Brain microvascular endothelial cell (primary cell): ENCODE results near the gene CELF1.

ENCODE experiments used
- DNase-seq: peaks from one replicate; pipeline ENCODE4 v3.0.0-alpha.2; 2020
- H3K27ac ChIP-seq: fragments of 250-450 bp; sonication (Bioruptor Pico); 2 replicates; pipeline ENCODE4 v1.5.1; 2020; ENCODE audit warnings: mild to moderate bottlenecking, moderate library complexity
- H3K27me3 ChIP-seq: fragments of 250-450 bp; sonication (Bioruptor Pico); replicated peaks from 2 replicates; pipeline ENCODE4 v1.5.1; 2020; ENCODE audit warnings: mild to moderate bottlenecking
- H3K36me3 ChIP-seq: fragments of 250-450 bp; sonication (Bioruptor Pico); replicated peaks from 2 replicates; pipeline ENCODE4 v1.5.1; 2020; ENCODE audit warnings: mild to moderate bottlenecking
- H3K4me3 ChIP-seq: 2 replicates; pipeline ENCODE4 v1.5.1; 2011; ENCODE audit warnings: low read depth, mild to moderate bottlenecking, control low read depth, low read length, moderate library complexity
- CTCF ChIP-seq: IDR thresholded peaks from 2 replicates; pipeline ENCODE4 v1.5.1; 2011; ENCODE audit warnings: low read depth, mild to moderate bottlenecking, moderate library complexity, low read length, control low read depth, inconsistent platforms; ENCODE audit errors: missing control alignments
- in situ Hi-C: cut with HindIII; loops from 2 replicates; pipeline ENCODE4 v1.10.0; 2017; ENCODE audit warnings: low sequenced_read_pairs, low pct_ligation_motif_present

CELF1 gene

GRCh38 chr11:47478651-47479329, 74.1 kb downstream of the CELF1 start:
- DNase-seq, result no peak
- no peak for TF ChIP-seq CTCF
- no peak overlapping the region for H3K27ac ChIP-seq
- no peaks in the 10 kb centered on the region for H3K27me3 ChIP-seq
- in situ Hi-C loops, result no loop called here
- no peak overlapping the region for H3K4me3 ChIP-seq
- peaks cover 73% of the 10 kb centered on the region for H3K36me3 ChIP-seq

DNA sequence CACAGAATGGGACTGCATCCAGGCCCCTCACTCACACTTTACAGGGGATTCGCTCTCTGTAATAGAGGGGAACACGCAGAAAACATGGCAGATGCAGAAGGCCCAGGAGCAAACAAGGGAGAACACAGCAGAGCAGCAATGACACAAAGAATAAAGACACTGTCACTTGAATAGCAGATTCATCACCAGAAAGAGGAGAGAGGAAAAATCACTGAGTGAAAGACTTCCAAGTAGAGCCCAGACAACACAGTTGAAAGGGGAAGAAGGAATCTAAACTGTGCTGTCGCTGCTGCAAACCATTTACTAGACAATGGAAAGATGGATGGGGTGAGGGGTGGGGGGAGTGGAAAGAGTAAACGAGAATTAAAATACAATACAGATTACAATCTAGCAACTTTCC, 75.2 kb downstream of the CELF1 start:
- TF ChIP-seq CTCF, result no peak

DNA sequence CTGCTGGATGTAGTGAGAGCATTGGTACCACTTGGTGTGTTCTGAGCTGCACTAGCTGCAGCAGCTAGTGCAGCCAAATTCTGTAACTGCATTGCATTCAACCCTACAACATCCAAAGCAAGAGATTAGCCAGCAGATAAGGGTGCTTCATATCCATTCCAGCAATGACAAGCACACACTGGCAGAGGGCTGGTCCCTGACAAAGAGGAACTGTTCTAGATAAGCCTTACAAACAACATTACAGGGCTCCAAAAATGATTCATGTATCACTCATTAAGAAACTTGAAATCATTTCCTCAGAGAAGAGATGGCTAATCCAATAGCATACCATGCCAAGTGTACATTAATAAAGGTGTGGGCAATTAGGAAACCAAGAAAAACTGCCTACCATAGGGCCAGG, 75.6 kb downstream of the CELF1 start:
- DNase-seq, result peak; percentile 77

More for the DNA sequence above, 75.2 kb downstream of the CELF1 start:
- in situ Hi-C loops, result no loop called here
- no peak overlapping the region for H3K27ac ChIP-seq
- no peak overlapping the region for H3K4me3 ChIP-seq
- peaks cover 70% of the 10 kb centered on the region for H3K36me3 ChIP-seq
- no peak for DNase-seq
- no peaks in the 10 kb centered on the region for H3K27me3 ChIP-seq

GRCh38 chr11:47470671-47471070, 82.3 kb downstream of the CELF1 start:
- H3K27ac ChIP-seq, result no peak overlapping the region
- in situ Hi-C loops, result no loop called here
- no peaks in the 10 kb centered on the region for H3K27me3 ChIP-seq
- H3K4me3 ChIP-seq, result no peak overlapping the region
- no peak for TF ChIP-seq CTCF
- no peak for DNase-seq
- peaks cover 58% of the 10 kb centered on the region for H3K36me3 ChIP-seq

More for the DNA sequence above, 75.6 kb downstream of the CELF1 start:
- H3K4me3 ChIP-seq, result no peak overlapping the region
- H3K27me3 ChIP-seq, result no peaks in the 10 kb centered on the region
- H3K27ac ChIP-seq, result no peak overlapping the region
- TF ChIP-seq CTCF, result no peak
- in situ Hi-C loops, result no loop called here
- H3K36me3 ChIP-seq, result peaks cover 69% of the 10 kb centered on the region

- Histone ChIP-seq H3K27ac (no peak overlapping the region), H3K27me3 (no peaks in the 10 kb centered on the region), H3K4me3 (no peak overlapping the region), H3K36me3 (peaks cover 56% of the 10 kb centered on the region)
- no peak for TF ChIP-seq CTCF
- in situ Hi-C loops, result no loop called here
- DNase-seq, result no peak
Measured at GRCh38 chr11:47469361-47470179, 83.4 kb downstream of the CELF1 start.
